ENCODE data around the gene ASB1. TPM values are rescaled to one million over a fixed set of nuclear protein-coding genes. Genes with fewer than 3 reads are reported as not detected.

ASB1 gene
- total and polyA plus RNA-seq, 10 of the 15 experiments (the other 5 are each of a cell fraction or from before 2014, with no cell fraction given) = 5.2 to 31.2 (median 25.8) TPM

DNA sequence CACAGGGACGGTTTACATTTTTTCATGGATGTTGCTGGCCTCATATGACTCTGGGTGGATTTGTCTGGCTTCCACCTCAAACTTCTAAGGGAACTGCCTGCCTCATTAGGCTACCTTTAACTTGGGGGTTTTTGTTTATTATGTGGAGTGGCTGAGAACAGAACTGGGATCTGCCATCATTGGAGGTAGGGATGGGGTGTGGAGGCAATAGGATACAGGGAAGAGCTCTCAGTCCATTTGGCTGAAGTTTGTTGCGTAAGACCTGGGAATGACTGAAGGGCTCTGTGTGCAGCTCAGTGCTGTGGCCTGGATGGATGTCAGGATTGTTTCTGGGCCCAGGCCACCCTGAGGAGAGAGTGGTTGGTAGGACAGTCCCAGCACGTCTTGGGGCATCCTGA, 31.2 kb downstream of the ASB1 start:
- ChIA-PET RAD21 (ENCODE audit: unreplicated experiment) (no interaction called here), CTCF (no interaction called here), SMC1A (ENCODE audit: uncharacterized antibody, unreplicated experiment) (no interaction called here), POLR2A (no interaction called here)
- in situ Hi-C loops (cut with MboI) (no loop called here), intact Hi-C loops (cut with micrococcal nuclease; ENCODE audit: unreplicated experiment) (no loop called here)
- TF ChIP-seq, protein P1, sequence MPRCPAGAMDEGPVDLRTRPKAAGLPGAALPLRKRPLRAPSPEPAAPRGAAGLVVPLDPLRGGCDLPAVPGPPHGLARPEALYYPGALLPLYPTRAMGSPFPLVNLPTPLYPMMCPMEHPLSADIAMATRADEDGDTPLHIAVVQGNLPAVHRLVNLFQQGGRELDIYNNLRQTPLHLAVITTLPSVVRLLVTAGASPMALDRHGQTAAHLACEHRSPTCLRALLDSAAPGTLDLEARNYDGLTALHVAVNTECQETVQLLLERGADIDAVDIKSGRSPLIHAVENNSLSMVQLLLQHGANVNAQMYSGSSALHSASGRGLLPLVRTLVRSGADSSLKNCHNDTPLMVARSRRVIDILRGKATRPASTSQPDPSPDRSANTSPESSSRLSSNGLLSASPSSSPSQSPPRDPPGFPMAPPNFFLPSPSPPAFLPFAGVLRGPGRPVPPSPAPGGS (IDR thresholded peaks at IDR 0.05; ENCODE audit: borderline replicate concordance, insufficient read depth, low read depth, low read length, poor library complexity, severe bottlenecking) = no peak
- TF ChIP-seq, protein P2, sequence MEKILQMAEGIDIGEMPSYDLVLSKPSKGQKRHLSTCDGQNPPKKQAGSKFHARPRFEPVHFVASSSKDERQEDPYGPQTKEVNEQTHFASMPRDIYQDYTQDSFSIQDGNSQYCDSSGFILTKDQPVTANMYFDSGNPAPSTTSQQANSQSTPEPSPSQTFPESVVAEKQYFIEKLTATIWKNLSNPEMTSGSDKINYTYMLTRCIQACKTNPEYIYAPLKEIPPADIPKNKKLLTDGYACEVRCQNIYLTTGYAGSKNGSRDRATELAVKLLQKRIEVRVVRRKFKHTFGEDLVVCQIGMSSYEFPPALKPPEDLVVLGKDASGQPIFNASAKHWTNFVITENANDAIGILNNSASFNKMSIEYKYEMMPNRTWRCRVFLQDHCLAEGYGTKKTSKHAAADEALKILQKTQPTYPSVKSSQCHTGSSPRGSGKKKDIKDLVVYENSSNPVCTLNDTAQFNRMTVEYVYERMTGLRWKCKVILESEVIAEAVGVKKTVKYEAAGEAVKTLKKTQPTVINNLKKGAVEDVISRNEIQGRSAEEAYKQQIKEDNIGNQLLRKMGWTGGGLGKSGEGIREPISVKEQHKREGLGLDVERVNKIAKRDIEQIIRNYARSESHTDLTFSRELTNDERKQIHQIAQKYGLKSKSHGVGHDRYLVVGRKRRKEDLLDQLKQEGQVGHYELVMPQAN (conservative IDR thresholded peaks at IDR 0.05) = no peak
- TF ChIP-seq HCFC1 (IDR thresholded peaks at IDR 0.05; ENCODE audit: low read length) (no peak), SPI1 (IDR thresholded peaks at IDR 0.05; ENCODE audit: borderline replicate concordance, insufficient read depth, low read depth, low read length) (no peak)
- H3K4me2 ChIP-seq (ENCODE audit: control insufficient read depth, insufficient read depth) = no peak overlapping the region
- H3K36me3 ChIP-seq (ENCODE audit: control insufficient read depth in 2 of 2, insufficient read depth in 2 of 2, low read length in 1 of 2) = no peaks in the 10 kb centered on the region
- no peaks in the 10 kb centered on the region for H3K79me2 ChIP-seq (ENCODE audit: control insufficient read depth, insufficient read depth, low read length)
- DNase-seq (ENCODE audit: low read depth, low spot score) (no peak), FAIRE-seq (no peak), ATAC-seq (no peak)
- H3K27ac ChIP-seq (ENCODE audit: control insufficient read depth, insufficient read depth) = no peak overlapping the region
- no peak overlapping the region for H3K4me3 ChIP-seq
- H3K27me3 ChIP-seq (replicated peaks in 1 of 2; ENCODE audit: control insufficient read depth in 2 of 2, insufficient read depth in 2 of 2, low read length in 1 of 2) = no peaks in the 10 kb centered on the region
- no peaks in the 10 kb centered on the region for H3K4me1 ChIP-seq (ENCODE audit: control insufficient read depth, insufficient read depth, low read length)
- no peak overlapping the region for H2AFZ ChIP-seq (ENCODE audit: control insufficient read depth, low read depth, low read length)
- WGBS (ENCODE audit: insufficient coverage, insufficient replicate concordance, low lambda C conversion rate, missing lambda C conversion rate) = 34% methylated on average over 3 of the region's 3 CpGs
- no peaks in the 10 kb centered on the region; the same call in 1 of the 3 replicates for H3K9me3 ChIP-seq (replicated peaks; ENCODE audit: control insufficient read depth, insufficient read depth, low read length)
- H3K9ac ChIP-seq (ENCODE audit: control insufficient read depth, insufficient read depth, low read length) = no peak overlapping the region
- BruUV-seq (replicated peaks) = no TSS peak
- no peaks in the 10 kb centered on the region for H4K20me1 ChIP-seq (ENCODE audit: control insufficient read depth, insufficient read depth)

All from GM12878 (cell line).